ENCODE data around the gene GATA6.
"Not testable (repeated sequence)": the region's sequence is repeated elsewhere in the genome, so short reads cannot be mapped to it uniquely, and the experiment has no call there.

Gene GATA6

DNA sequence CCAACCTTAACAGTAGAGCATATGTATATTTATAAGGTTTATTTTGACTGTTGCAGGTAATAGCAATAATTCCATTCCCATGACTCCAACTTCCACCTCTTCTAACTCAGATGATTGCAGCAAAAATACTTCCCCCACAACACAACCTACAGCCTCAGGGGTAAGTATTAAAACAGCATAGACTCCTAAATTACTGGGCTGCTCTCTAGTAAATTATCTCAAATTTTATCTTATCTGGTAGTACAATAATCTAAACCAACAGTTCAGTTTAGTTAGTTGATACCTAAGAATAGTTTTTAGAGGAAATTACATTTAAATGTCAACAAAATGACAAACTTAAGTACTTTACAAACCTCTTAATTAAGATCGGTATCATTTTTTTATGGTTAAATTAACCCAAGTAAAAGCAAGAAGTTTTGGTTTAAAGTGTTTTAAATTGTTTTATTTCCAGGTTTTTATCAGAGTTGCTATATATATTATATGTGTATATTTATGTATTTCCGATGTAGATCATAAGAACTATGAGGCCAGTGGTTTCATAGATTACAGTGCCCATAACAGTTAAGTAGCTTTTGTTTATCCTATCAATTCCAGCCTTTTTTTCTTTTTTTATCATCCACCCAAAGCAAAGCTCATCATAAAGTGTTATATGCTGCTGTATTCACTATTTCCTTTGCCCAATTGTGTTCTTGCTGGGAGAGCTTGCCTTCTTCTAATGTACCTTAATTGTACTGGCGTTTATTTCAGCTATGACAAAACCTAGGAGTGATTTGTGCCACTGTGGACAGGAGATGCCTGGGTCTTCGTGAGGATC, 13.7 kb downstream of the GATA6 start:
- no peak for DNase-seq

DNA sequence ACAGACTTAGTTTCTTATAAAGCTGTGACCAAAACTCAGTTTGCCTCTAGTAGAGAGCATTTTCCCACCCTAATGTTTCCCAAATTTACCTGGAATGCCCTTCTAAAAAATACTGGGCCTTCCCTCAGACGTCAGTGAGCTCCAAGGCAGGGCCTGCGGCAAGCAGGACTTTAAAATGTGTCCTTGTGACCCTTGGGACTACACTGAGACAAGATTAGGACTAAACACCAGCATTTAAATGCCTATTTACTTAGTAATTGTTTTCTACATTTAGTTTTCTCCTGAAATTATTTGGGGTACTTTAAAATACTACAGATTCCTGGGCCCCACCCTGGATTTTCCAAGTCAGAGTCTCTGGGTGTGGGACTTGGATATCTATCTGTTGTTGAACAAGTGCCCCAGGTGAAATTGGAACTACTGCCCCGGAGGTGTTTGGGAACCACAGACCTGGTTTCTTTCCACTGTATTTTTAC, 14.3 kb downstream of the GATA6 start:
- no peak for DNase-seq

DNA sequence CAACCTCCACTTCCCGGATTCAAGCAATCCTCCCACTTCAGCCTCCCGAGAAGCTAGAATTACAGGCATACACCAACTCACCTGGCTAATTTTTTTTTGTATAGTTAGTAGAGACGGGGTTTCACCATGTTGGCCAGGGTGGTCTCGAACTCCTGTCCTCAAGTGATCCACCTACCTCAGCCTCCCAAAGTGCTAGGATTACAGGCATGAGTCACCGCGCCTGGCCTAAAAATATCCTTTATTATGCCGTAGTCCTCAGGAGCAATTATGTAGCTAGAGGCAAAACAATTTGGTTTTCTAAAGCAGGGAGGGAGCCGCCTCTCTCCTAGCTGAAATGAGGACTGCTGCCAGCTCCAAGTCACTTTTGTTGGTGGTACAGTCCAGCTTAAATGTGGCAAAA, 15.2 kb downstream of the GATA6 start:
- DNase-seq: not testable (repeated sequence)

DNA sequence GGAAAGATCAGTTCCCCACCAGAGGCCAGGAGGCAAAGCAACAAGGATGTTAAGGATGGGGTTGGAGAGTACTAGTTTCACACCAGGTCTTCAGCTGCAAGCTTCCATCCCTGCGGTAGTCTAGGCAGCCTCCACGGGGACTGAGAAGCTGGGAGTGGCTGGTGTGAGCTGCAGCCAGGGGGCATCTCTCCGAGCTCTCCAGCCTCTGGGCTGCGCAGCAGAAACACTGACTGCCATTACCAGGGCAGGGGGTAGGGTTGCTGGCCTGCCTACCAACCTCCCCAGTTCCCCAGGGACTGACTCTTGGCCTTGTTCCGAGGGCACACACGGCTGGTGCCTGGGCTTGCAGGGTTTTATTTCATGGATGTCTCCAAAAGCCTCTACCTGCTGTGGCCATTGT, 15.9 kb downstream of the GATA6 start:
- no peak for DNase-seq

DNA sequence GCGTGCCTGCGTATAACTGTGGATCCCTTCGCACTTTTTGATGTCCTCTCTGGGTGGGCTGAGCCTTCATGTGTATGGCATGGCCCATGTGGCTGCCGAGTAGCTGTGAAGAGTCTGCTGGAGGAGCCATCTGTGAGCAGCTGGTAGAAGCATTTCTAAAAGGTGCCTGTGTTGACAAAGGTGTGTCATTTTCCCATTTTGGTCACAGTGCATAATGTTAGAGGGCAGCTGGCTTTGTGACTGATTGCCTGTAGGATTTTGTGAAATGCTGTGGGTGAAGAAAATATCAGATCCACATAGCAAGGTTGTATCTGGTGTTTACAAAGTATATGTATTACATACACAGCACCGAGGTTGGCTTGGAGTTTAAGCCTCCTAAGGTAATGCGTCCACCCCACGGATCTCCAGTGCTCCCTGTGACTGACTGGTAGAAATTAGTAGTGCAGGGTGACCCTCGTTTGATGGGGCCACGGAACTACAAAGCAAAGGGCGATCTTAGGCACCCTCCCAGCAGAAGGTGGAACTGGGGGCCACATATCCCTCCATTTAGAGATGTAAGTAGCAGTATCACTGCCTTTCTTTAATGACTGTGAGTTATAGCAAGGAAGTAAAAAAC, 16.5 kb downstream of the GATA6 start:
- no peak for DNase-seq

DNA sequence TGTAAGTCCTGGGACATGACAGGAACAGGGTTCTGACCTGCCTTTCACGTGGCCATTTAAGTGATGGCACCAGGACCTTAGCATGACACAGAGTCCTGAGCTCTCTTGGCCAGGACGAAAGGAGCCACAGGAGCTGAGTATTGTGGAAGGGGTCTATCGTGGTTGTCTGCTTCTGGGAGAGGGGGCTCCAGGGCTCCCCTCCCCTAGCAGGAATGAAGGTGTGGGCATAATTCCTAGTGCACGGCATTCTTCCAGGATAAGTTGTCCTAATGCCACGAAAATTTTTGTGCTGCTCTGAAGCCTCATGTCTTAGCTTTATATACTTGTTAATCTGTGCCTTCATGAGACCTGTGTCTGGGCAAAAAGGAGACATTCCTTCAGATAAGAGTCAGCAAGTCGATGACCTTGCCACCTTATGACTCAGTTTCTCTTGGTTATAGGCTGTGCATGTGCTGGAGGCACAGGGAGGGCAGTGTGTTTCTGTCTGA, 17.1 kb downstream of the GATA6 start:
- DNase-seq: no peak

DNA sequence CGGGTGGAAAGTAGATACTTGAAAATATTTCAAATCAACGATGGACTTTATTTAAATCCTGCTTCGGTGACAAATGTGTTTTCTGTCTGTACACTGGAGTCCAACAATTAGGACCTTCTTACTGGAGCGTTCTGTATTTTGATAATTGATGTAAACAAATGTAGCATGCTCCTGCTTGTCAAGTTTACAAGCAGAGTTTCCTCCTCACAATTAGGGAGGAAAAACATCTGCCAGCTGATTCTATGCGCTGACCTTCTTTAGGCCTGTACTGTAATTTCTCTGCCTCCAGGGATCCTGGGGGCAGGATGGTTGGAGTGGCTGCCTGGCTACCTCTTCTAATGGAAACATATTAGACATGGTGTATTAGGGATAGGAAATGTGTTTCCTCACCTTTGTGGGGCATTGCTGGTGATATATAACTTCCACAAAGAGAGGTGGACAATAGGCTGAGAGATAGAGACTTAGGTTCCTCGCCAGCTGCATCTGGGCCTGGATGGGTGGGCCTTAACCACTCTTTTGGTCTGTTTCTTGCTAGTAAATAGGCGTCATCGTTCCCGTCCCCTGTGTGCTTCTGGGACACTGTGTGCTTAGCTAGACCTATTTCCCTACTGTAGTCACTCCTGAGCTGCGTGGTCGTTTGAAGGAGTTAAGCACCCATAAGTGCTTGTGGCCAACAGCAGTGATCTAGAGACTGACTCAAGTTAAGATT, 19.3 kb downstream of the GATA6 start:
- DNase-seq: no peak

DNA sequence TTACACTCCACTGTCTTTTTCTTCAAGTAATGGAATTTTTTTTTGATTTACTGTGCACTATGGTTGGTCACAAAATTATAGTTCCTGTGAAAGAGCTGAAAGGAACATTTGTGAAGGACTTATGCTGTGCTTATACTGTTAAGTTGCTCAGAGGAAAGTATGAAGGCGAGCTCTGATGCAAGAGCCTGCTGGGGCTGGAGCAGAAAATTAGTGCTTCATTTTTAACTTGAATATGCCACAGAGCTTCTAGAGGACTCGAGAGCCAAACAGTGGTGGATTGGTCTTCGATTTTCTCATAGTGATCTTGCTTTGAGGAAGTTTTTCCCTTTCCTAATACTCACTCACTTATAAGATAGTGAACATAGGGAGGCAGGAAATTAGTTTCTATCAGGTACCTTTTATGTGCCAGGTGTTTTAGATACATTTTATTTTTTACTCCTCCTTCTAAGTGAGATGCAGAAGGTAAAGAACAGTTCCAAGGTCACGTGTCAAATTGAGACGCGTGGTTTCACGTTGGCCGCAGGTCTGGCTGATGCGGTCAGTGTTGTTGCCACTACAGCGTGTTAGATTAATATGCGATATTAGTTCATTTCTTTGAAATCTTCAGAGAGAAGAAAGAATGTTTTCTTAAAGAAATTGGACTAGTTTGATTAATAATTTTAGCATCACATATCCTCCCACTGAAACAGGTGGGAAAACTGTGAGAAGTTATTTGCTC, 20.2 kb downstream of the GATA6 start:
- DNase-seq: no peak

DNA sequence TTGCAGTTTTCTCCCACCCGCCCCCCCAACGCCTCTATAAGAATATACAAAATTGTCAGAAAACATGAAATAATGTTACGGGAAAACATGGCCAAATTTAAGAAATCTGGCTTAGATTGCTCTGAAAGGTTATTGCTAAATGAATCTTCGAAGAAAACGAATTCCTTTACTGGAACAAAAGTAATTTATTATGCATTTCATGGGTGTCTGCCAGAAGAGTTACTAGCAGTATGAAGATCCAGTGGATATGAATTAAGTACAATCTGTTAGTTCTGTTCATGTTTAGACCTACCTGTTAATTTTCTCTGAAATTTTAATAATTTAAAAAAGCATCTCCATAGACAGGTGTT, 21.9 kb downstream of the GATA6 start:
- no peak for DNase-seq

DNA sequence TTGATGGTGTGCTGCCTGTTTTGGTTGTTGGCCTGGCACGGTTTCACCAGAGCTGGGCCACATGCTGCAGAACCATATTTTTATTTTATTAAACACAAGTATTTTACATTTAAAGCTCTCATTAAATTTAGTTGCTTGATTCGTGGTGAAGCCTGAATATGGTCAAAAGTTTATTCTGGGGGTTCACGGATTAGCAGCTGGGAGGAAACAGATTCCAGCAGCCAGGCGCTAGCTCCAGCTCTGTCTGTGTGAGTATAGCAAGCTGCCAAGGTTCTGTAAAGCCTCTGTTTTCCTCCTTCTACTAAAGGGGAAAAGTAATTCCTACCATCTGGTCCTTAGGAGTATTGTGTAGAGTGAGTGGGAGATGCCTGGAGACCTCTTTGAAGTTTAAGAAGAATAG, 22.5 kb downstream of the GATA6 start:
- no peak for DNase-seq

DNA sequence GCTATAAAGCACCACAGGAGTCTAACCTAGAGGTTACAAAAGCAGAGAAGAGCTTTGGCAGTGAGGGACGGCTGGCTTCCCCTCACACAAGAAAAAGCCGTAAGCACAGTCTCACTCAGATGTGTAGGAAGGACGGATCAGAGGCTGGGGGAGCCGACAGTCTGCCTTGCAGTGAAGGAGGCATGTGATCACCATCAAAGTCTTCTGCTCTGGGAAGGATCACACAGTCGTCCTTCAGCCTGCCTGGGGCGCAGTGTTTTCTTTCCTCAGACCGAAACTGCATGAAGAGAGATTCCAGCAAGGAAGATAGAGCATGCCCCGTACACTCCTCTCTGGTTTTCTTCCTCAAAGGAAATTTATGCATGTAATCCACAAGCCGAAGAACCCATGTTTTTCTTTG, 24.1 kb downstream of the GATA6 start:
- DNase-seq: no peak

DNA sequence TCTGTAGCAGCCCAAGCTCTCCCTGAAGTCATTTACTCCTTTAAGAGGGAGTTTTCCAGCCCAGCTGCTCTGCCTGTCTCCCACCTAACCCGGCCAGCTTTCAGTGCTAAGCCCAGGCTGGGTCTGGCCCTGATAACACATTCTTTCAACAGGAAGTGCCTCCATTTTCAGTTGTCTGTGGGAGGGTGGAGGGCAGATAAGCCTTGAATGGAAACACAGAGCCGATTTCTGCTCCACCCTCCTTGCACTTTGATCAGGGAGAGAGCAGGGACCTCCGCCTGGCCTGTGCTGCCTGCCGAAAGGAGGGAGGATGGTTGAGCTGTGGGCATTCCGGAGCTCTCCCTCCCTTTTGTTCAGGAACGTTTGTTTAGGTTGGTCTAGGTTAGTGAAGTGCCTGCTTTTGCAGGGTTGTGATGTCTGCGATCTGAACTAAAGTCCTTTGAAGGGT, 24.8 kb downstream of the GATA6 start:
- no peak for DNase-seq

DNA sequence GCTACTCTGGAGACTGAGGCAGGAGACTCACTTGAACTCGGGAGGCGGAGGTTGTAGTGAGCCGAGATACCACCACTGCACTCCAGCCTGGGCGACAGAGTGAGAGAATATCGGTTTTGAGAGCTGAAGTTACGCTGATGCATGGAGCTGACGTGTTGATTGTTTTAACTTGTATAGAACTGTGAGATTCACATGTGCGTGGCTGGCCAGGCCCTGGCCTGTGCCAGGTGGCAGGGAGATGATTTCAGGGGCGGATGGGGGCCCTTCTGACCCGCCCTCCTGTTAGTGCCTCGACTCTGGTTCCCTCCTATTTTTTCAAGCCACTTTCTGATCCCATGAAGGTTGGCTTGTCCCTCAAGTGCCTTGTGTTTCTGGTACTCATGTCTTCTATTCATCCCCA, 25.7 kb downstream of the GATA6 start:
- DNase-seq: no peak

DNA sequence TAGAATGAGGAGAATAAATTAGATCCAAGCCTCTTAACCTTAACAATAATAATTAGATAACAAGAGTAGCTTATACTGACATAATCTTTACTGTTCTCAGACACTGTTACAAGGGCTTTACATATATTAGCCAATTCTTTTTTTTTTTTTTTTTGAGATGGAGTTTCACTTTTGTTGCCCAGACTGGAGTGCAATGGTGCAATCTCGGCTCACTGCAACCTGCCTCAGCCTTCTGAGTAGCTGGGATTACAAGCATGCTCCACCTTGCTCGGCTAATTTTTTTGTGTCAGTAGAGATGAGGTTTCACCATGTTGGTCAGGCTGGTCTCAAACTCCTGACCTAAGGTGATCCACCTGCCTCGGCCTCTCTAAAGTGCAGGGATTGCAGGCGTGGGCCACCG, 27.6 kb downstream of the GATA6 start:
- not testable (repeated sequence) for DNase-seq

DNA sequence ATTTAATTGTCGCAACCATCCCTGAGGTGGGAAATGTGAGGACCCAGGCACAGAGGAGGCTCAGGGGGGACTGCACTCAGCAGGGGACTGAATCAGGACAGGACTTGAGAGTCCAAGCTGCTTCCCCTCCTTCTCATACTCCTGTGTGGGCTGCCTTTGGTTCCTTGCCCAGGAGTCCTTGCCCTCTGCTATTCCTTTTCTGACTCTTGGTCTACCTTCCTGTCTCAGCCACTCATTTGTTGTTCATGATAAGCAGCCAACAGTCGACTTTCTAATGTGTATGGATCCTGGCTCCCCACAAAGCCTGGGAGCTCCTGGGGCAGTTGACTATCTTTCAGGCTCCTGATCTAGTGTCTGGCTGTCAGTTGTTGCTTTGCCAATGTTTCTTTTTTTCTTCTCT, 28.3 kb downstream of the GATA6 start:
- DNase-seq: no peak

DNA sequence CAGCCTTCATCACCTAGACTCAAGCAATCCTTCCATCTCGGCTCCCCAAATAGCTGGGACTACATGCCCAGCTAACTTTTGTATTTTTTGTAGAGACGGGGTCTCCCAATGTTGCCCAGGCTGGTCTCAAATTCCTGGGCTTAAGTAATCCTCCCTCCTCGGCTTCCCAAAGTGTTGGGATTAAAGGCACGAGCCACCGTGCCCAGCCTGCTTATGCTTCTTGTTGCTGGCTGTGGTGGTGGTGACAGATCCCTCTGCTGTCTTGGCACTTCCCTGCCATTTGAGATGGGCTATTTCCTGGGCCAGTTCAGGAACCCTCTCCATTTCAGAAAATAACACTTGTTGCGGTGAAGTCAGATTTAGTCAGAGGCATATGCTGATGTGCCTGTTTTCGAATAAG, 28.8 kb downstream of the GATA6 start:
- no peak for DNase-seq

DNA sequence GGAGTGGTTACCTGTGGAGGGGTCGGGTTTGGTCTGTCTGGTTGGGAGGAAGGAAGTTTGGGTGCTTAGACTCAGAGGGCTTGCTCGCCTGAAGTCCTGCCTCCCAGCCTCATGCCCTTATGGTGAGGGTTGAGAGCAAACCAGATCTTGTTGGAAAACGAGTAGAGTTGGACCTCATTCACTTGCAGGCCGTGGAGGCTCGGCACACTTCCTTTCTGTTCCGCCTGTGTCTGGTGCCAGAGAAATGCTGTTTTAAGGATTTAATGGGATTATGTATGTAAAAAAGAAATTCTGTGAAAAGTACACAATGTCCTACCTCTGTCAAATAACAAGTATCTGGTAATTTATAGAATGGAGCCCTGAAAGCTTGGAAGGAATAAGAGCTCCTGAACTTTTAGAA, 29.6 kb downstream of the GATA6 start:
- DNase-seq: no peak

DNA sequence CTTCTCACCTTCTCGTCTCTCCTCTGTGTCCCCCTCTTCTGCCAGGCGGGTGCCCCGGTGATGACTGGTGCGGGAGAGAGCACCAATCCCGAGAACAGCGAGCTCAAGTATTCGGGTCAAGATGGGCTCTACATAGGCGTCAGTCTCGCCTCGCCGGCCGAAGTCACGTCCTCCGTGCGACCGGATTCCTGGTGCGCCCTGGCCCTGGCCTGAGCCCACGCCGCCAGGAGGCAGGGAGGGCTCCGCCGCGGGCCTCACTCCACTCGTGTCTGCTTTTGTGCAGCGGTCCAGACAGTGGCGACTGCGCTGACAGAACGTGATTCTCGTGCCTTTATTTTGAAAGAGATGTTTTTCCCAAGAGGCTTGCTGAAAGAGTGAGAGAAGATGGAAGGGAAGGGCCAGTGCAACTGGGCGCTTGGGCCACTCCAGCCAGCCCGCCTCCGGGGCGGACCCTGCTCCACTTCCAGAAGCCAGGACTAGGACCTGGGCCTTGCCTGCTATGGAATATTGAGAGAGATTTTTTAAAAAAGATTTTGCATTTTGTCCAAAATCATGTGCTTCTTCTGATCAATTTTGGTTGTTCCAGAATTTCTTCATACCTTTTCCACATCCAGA, 31.3 kb downstream of the GATA6 start:
- DNase-seq: no peak

DNA sequence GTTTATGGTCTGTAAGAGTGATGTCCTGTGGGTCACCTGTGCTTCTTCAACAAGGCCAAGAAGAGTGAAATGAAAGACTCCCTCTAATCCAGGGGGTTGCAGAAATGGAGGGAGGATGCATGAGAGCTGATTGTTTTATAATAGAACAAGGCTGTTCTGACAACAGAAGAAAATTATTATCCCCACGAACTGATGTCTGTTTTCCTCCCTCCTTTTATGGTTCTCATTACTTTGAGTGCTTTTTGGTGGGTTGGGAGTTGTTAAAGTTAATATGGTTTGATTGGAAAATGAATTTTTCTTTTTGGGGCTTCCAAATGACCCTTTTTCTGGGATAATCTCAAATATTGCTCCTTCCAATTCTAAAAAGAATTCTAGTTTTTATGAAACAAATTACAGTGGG, 33.6 kb downstream of the GATA6 start:
- DNase-seq: no peak

DNA sequence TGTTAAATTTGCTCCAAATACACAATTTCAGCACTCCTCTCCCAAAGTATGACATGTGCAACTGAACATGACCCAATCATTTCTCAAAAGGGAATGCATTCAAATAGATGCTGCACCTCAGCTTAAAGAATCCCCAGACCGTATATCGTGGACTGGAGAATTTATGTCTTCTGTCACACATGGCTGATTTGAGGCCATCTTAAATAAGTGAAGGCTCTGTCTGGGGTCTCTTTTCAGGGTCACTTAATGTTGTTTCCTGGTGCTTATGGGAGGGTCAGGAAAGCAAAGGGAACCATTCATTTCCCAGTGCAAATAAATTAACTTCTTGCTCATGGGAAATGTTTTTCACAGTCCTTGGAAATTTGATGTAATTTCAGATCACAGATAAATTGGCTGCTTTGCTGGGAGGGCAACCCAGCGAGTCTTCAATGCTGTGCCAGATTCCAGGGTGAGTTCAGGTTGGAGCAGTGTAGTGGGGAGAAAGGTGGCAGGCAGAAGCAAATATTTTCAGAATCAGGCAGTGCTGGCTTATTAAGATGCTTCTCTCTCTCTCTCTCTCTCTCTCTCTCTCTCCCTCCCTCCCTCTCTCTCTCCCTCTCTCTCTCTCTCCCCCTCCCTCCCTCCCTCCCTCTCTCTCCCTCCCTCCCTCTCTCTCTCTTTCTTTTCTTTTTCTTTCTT, 34.3 kb downstream of the GATA6 start:
- DNase-seq: no peak

DNA sequence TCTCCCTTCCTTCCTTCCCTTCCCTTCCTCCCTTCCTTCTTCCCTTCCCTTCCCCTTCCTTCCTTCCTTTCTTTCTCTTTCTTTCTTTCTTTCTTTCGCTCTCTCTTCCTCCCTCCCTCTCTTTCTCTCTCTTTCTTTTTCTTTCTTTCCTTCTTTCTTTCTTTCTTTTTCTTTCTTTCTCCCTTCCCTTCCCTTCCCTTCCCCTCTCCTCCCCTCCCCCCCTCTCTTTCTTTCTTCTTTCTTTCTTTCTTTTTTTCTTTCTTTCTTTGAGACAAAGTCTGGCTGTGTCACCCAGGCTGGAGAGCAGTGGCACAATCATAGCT, 34.8 kb downstream of the GATA6 start:
- DNase-seq: no peak

DNA sequence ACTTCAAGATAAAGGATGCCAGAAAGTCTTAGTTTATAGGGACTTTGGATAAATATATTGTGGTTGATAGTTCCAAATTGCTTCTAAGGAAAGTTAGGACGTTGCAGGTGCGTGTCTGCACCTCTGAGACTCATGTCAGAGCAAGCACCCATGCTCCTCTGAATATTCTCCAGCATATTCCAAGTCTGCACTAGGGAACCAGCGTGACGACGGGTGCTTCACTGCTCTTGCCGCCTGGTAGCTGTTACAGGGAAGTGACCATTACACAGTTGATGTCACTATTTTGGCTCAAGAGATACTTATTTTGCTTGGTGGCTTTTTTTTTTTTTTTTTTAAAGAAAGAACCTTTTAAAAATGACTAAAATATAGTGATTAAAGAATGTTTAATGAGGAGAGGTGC, 35.6 kb downstream of the GATA6 start:
- DNase-seq: no peak

All from effector CD4-positive, alpha-beta T cell (primary cell).